ENCODE data around the gene ASIC4.
A peak's percentile ranks its signal among the peaks of the same experiment; 100 is the strongest.

Gene ASIC4

GRCh38 chr2:219537657-219538488 lies 23.6 kb downstream of the ASIC4 start:
- no peak for DNase-seq

DNA sequence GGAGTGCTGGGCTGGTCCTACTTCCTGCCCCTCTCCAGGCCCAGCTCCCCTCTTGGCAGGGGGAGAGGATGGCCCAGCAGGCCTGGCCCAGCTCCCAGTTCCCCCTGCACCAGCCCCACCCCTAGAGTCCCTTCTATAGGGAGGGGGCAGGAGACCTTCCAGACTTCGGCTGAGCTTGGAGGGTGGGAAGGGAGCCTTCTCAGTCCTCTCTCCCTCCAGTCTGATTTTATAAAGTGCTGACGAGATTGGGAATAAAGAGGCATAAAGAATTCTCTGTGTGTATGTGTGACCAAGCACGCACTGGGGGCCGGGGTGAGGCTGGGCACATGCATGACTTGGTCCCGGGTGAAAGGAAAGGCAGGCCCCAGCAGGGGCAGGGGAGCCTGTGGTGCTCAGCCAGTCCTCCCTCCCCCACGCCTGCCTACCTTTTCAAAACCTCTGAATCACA lies 24.2 kb downstream of the ASIC4 start:
- no peak for DNase-seq

- no peak for DNase-seq
These were observed 24.9 kb downstream of the ASIC4 start for GRCh38 chr2:219538956-219539788.

DNA sequence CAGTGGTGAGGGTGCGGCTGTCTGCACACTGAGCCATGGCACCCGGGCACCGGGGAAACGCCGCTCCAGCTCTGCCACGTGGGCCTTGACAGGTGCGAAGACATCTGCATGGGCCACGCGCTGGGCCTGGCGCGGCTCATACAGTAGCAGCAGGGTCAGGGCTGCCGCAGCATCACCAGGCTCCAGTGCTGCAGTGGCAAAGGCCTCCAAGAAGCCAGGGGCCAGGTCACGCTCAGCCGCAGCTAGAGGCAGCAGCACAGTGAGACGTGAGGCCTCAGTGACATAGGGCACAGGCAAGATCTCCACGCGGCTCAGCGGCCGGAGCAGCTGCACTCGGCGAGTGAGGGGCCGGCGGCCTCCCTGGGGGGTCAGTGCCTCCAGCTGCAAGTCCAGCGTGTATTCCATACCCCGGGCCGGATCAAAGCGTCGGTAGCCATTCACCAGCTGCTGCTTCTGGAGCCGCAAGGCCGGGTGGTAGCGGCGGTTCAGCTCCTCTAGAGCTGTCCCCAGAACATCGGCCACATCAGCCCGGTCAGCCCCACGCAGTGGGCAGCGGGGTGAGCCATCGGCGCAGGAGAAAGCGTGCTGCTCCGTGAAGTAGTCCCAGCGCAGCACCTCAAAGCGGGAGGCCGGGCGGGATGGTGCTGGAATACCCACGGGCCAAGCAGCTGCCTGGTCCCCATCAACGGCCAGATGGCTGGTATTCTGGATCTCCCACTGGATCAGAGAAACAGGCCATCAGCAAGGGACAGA lies 25.8 kb downstream of the ASIC4 start:
- DNase-seq = no peak

GRCh38 chr2:219540784-219541504 lies 26.7 kb downstream of the ASIC4 start:
- DNase-seq = no peak

DNA sequence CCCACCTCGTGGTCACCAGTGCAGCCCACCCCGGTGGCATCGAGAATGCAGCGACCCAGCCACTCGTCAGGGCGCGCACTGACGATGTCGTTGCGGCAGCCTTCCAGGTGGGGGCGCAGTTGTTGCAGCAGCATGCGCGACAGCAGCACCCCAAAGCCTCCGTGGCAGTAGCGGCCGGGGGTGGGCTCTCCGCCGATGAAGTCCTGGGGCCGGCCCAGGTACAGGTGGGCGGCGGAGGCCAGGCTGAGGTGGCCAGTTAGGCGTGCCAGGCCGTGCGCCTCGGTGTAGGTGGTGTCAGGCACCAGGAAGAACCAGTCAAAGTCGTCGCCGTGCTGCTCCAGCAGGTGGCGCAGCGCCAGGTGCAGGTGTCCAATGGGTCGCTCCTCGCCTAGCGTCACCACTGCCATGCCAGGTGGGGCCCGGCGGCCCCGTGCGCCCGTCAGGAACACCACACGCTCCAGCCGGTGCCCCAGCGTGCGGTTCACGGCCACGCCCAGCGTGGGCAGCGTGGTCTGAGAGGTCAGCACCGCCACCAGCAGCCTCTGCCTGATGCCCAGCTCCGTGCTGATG lies 27.4 kb downstream of the ASIC4 start:
- peak; percentile 86 for DNase-seq

GRCh38 chr2:219542931-219543595 lies 28.8 kb downstream of the ASIC4 start:
- DNase-seq = no peak

GRCh38 chr2:219543596-219544358 lies 29.5 kb downstream of the ASIC4 start, which contains the start of the genes CHPF and TMEM198:
Gene CHPF (minus strand): TSS chr2:219543809. CDS start chr2:219543538, 271 bp downstream.
Gene TMEM198 (plus strand): TSS chr2:219544028. CDS start chr2:219544728, 700 bp downstream.
- peak; percentile 97 for DNase-seq

- no peak for DNase-seq
These were observed 30.3 kb downstream of the ASIC4 start for GRCh38 chr2:219544567-219544966.

DNA sequence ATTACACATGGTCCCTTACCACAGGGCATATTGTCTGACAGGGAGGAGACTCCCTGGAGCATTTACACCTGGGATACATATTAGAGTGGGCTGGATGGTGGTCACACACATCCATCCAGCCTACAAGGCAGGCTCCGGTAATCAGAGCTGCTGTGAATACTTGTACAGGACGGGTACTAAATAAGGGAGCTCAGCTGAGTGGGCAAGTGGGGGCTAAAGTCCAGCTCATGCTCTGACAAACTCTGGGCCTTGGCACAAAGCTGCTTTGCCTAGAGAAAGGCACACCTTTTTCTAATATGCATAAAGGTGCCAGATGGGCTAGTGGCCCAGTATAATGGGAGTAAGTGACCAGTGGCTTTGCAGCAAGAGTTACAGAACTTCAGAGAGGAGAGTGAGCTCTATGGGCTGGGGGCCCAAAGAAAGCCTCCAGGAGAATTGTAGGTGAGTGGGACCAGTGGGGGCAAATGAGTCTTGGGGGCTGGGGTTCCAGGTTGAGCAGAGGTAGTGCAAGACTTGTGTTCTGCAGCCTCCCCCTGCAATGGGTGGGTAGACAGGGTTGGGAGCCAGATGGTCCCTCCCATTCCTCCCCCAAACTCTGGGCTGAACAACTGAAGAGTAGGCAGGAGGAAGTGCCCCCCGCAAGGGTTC lies 31.1 kb downstream of the ASIC4 start:
- DNase-seq = no peak

DNA sequence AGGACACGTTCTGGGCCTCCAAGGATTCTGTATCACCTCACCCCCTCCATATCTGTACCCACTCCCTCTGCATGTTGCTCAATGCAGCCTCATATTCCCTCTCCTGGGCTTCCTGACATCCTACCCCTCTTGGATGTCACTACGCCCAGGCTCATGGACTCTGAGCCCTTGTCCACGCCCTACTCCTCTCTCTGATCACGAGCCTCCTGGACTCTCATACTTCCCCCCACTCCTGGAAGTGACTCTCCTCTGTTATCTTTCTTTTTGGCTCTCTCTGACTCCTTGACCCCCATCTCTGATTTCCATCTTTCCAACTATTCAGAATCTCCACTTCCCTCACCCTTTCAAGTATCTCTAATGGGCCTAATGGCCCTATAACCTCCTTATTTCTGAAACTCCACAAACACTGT lies 31.7 kb downstream of the ASIC4 start:
- no peak for DNase-seq

DNA sequence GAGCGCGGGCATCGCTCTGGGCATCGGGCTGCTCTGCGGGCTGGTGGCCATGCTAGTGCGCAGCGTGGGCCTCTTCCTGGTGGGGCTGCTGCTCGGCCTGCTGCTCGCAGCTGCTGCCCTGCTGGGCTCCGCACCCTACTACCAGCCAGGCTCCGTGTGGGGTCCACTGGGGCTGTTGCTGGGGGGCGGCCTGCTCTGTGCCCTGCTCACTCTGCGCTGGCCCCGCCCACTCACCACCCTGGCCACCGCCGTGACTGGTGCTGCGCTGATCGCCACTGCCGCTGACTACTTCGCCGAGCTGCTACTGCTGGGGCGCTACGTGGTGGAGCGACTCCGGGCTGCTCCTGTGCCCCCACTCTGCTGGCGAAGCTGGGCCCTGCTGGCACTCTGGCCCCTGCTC lies 33.3 kb downstream of the ASIC4 start:
- DNase-seq = no peak

DNA sequence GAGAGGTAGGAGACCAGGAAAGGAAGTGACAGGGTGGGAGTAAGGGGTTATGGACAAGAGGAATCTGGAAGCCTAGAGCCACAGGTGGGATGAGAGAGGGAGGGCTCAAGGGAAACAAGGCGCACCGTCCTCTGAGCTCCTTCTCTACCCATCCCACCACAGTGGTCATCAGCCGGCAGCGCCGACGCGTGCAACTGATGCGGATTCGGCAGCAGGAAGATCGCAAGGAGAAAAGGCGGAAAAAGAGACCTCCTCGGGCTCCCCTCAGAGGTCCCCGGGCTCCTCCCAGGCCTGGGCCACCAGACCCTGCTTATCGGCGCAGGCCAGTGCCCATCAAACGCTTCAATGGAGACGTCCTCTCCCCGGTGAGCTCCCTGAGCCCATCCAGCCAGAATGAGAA lies 34.7 kb downstream of the ASIC4 start:
- no peak for DNase-seq

GRCh38 chr2:219549619-219550018 lies 35.3 kb downstream of the ASIC4 start:
- DNase-seq = no peak

DNA sequence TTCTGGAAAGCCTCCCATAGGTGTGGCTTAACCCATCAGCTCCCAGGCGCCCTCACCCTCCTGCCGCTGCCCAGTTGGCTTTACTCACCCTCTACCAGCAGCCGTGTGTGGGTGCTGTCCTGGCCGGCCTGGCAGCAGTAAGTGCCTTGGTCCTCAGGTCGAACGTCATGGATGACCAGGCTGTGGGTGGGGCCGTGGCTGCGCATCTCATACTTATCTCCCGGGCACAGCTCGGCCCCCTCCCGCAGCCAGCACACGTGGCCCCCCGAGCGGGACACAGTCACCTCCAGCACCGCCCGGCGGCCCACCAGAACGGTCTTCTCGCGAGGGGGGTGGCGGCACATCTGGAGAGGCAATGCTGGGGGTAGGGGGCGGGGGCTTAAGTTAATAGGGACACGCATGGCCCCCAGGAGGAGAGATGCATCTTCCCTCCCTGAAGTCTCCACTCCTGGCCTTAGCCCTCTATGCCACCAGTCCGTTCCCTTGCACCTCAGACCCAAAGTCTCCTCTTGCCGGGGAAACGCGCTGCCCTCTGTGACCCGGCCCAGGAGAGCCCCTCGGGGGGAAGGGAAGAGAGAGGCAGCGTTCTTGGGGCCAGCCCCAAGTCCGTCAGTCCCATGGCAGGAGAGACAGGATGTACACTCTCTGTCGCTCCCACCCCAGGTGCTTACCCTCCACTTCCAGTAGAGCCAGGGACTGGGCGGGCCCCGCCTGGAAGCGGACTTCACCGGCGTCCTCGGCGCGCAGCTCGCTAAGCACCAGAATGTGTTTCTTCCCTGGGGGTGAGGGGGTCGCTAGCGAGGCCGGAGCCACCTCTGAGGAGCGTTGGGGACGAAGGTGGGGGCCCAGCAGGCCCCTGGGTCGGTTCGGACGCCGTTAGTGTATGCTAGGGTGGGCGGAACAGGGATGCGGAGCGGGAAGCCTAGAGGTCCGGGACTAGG lies 37.4 kb downstream of the ASIC4 start:
- DNase-seq = no peak

DNA sequence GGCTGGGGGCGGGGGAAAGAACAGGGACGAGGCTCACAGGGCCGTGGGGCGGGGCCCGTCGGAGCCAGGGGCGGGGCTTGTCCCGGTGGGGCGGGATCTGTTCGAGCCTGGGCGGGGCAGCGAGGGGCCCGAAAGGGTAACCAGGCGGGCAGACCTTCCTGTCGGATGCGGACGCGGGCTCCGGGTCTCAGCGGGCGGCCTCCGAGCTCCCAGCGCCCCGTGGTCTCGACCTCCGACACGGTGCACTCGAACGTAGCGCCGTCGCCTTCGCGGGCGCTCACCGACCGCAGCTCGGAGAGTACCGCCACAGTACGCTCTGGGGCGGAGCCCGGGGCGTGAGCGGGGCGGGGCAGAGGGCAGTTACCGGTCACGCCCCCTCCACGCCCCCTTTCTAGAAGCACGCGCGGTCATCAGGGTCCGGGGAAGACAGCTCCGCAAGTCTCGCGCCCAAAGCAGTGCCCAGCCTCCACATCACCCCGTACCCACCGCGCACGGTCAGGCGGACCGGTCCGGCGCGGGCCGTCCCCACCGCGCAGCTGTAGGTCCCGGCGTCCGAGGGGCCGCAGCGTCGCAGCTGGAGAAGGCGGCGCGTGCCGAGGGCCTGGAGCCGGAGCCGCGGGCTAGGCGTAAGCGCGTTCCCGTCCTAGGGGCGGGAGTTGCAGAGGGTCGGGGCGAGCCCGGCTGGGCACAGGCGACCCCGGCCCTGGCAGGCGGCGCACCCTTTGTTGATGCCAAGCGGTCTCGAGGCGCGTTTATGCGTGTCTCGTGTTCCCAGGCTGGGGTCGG lies 38.3 kb downstream of the ASIC4 start:
- peak; percentile 77 for DNase-seq

- no peak for DNase-seq
These were observed 38.8 kb downstream of the ASIC4 start for GRCh38 chr2:219553168-219553417.

GRCh38 chr2:219553463-219553963 lies 39.2 kb downstream of the ASIC4 start:
- no peak for DNase-seq

Measured in stimulated activated CD4-positive, alpha-beta T cell treated with anti-CD3 and anti-CD28 coated beads, Interleukin-1b, Interleukin-23, amount 100 ng/mL, for 48 hours (primary cell).